ENCODE results near the gene THSD4. TPM values are rescaled to one million over a fixed set of nuclear protein-coding genes. Genes with fewer than 3 reads are reported as not detected.

THSD4 gene
- total RNA-seq, 1 experiment from 2014 or later: 65.4 TPM

GRCh38 chr15:71777216-71777943 is 662.1 kb downstream of the THSD4 start:
- H3K4me3 ChIP-seq (ENCODE audit: low read depth in 2 of 2, low read length in 2 of 2): no peak overlapping the region
- H3K27ac ChIP-seq (ENCODE audit: low read length): no peak overlapping the region
- CTCF ChIA-PET: interaction anchor here (0.5 kb wide), 1 partner anchor 34 kb away, joined by 5 read pairs; no protein-coding TSS in a partner anchor
- peaks cover 6% of the 10 kb centered on the region; the same call in 1 of the 2 replicates for H3K4me1 ChIP-seq (ENCODE audit: control insufficient read depth, insufficient read depth, low read length)
- TF ChIP-seq TCF7L2 (IDR thresholded peaks at IDR 0.05; ENCODE audit: low read depth, low read length): no peak
- TF ChIP-seq SIN3A (IDR thresholded peaks at IDR 0.05; ENCODE audit: borderline replicate concordance, insufficient read depth, low read depth, low read length): no peak
- TF ChIP-seq POLR2AphosphoS5 (IDR thresholded peaks at IDR 0.05; ENCODE audit: low read depth, low read length): no peak
- TF ChIP-seq CTCF (IDR thresholded peaks at IDR 0.05): no peak
- no peak for TF ChIP-seq REST (IDR thresholded peaks at IDR 0.05; ENCODE audit: insufficient read depth in 1 of 2, low read depth in 2 of 2, low read length in 1 of 2)
- DNase-seq (ENCODE audit: low read depth, low spot score) (no peak), ATAC-seq (no peak; the same call in 1 of the 2 replicates)
- intact Hi-C loops (cut with micrococcal nuclease; ENCODE audit: unreplicated experiment) (no loop called here), in situ Hi-C loops (cut with HindIII; ENCODE audit: low pct_unique_long_range_greater_than_20kb, low sequenced_read_pairs) (no loop called here)
- H3K27me3 ChIP-seq (ENCODE audit: control insufficient read depth, insufficient read depth, low read length): no peaks in the 10 kb centered on the region
- POLR2A ChIA-PET: no interaction called here
- no peaks in the 10 kb centered on the region for H3K9me3 ChIP-seq (ENCODE audit: control insufficient read depth, insufficient read depth, low read depth, low read length)
- BruUV-seq (replicated peaks): no TSS peak
- H3K36me3 ChIP-seq (ENCODE audit: control insufficient read depth, insufficient read depth, low read length): no peaks in the 10 kb centered on the region

GRCh38 chr15:71779073-71779797 is 664.0 kb downstream of the THSD4 start:
- no peak overlapping the region for H3K4me3 ChIP-seq (ENCODE audit: low read depth in 2 of 2, low read length in 2 of 2)
- H3K27ac ChIP-seq (ENCODE audit: low read length): no peak overlapping the region
- in situ Hi-C loops (cut with HindIII; ENCODE audit: low pct_unique_long_range_greater_than_20kb, low sequenced_read_pairs): no loop called here
- H3K36me3 ChIP-seq (ENCODE audit: control insufficient read depth, insufficient read depth, low read length): no peaks in the 10 kb centered on the region
- intact Hi-C loops (cut with micrococcal nuclease; ENCODE audit: unreplicated experiment): no loop called here
- no TSS peak for BruUV-seq (replicated peaks)
- no peaks in the 10 kb centered on the region for H3K27me3 ChIP-seq (ENCODE audit: control insufficient read depth, insufficient read depth, low read length)
- DNase-seq (ENCODE audit: low read depth, low spot score) (no peak), ATAC-seq (no peak)
- ChIA-PET POLR2A (no interaction called here), CTCF (no interaction called here)
- peaks cover 6% of the 10 kb centered on the region; the same call in 1 of the 2 replicates for H3K4me1 ChIP-seq (ENCODE audit: control insufficient read depth, insufficient read depth, low read length)
- TF ChIP-seq SIN3A (IDR thresholded peaks at IDR 0.05; ENCODE audit: borderline replicate concordance, insufficient read depth, low read depth, low read length) (no peak), POLR2AphosphoS5 (IDR thresholded peaks at IDR 0.05; ENCODE audit: low read depth, low read length) (no peak), CTCF (IDR thresholded peaks at IDR 0.05) (no peak), TCF7L2 (IDR thresholded peaks at IDR 0.05; ENCODE audit: low read depth, low read length) (no peak), REST (IDR thresholded peaks at IDR 0.05; ENCODE audit: insufficient read depth in 1 of 2, low read depth in 2 of 2, low read length in 1 of 2) (no peak)
- H3K9me3 ChIP-seq (ENCODE audit: control insufficient read depth, insufficient read depth, low read depth, low read length): no peaks in the 10 kb centered on the region
